K562 (cell line): ENCODE results near the gene HMG20B. TPM values are rescaled to one million over a fixed set of nuclear protein-coding genes. Genes with fewer than 3 reads are reported as not detected.

Experiments
- ADNP ChIP-seq: fragments of 200-800 bp; sonication (Bioruptor generic); IDR thresholded peaks from 2 replicates; pipeline ENCODE4 v1.6.1; 2016; ENCODE audit warnings: missing genetic modification characterization, missing compliant biosample characterization
- BRF1 ChIP-seq: IDR thresholded peaks from 3 replicates; pipeline ENCODE4 v1.6.1; 2011; ENCODE audit warnings: borderline replicate concordance, mild to moderate bottlenecking; ENCODE audit not compliant: insufficient read length; ENCODE audit errors: extremely low read depth
- ELK3 ChIP-seq: fragments of 450-650 bp; formaldehyde crosslinking; IDR thresholded peaks from 2 replicates; pipeline ENCODE4 v1.4.0; 2020; ENCODE audit warnings: mild to moderate bottlenecking
- HOMEZ ChIP-seq: fragments of 250-450 bp; sonication (Bioruptor Pico); IDR thresholded peaks from 2 replicates; pipeline ENCODE4 v1.4.0; 2020; ENCODE audit warnings: mild to moderate bottlenecking, moderate library complexity
- HSF4 ChIP-seq: fragments of 250-450 bp; sonication (Bioruptor Pico); IDR thresholded peaks from 2 replicates; pipeline ENCODE4 v2.1.2; 2022; ENCODE audit warnings: mild to moderate bottlenecking, moderate library complexity, borderline replicate concordance
- KAT2B ChIP-seq: IDR thresholded peaks from one replicate; pipeline ENCODE4 v1.6.1; 2012; ENCODE audit warnings: low read depth, mild to moderate bottlenecking, control low read depth, inconsistent platforms, low read length, moderate library complexity
- KHSRP ChIP-seq: fragments of 450-650 bp; IDR thresholded peaks from 2 replicates; pipeline ENCODE4 v1.6.1; 2017
- SMARCA5 ChIP-seq: fragments of 450-650 bp; IDR thresholded peaks from 2 replicates; pipeline ENCODE4 v1.6.1; 2016
- STAT5B ChIP-seq: fragments of 250-450 bp; sonication (Bioruptor Pico); IDR thresholded peaks from 2 replicates; pipeline ENCODE4 v1.8.0; 2021; ENCODE audit warnings: mild to moderate bottlenecking, inconsistent platforms
- TBP ChIP-seq: optimal IDR thresholded peaks from 2 replicates; pipeline ENCODE3; 2011; ENCODE audit warnings: low read depth, low read length, improper control_type of control experiment
- TEAD4 ChIP-seq, 2 experiments: sonication (generic) in 1 of 2; formaldehyde crosslinking in 1 of 2; IDR thresholded peaks; 2 replicates each; pipeline versions ENCODE4 v1.6.1 to v1.8.0; 2012 to 2022; ENCODE audit warnings: borderline replicate concordance in 1 of 2, inconsistent platforms in 1 of 2, low read length in 1 of 2, mild to moderate bottlenecking in 1 of 2, missing genetic modification reagents in 1 of 2
- ZBTB33 ChIP-seq: sonication (generic); formaldehyde crosslinking; IDR thresholded peaks from 2 replicates; pipeline ENCODE4 v1.8.1; 2023; ENCODE audit warnings: mild to moderate bottlenecking, missing genetic modification reagents
- ZBTB34 ChIP-seq: fragments of 250-450 bp; sonication (Bioruptor Pico); IDR thresholded peaks from 2 replicates; pipeline ENCODE4 v1.8.0; 2021; ENCODE audit warnings: mild to moderate bottlenecking, moderate library complexity
- ZNF217 ChIP-seq: sonication (generic); formaldehyde crosslinking; IDR thresholded peaks from 2 replicates; pipeline ENCODE4 v1.8.0; 2022; ENCODE audit warnings: mild to moderate bottlenecking, missing genetic modification reagents
- ZNF311 ChIP-seq: fragments of 250-450 bp; sonication (Bioruptor Pico); IDR thresholded peaks from 2 replicates; pipeline ENCODE4 v1.4.0; 2020; ENCODE audit warnings: mild to moderate bottlenecking, moderate library complexity
- ZNF347 ChIP-seq: fragments of 450-650 bp; formaldehyde crosslinking; IDR thresholded peaks from 2 replicates; pipeline ENCODE4 v1.4.0; 2020; ENCODE audit warnings: low read depth, mild to moderate bottlenecking, moderate library complexity
- ZNF592 ChIP-seq: fragments of 450-650 bp; IDR thresholded peaks from 2 replicates; pipeline ENCODE4 v1.6.1; 2017; ENCODE audit warnings: antibody characterized with exemption, mild to moderate bottlenecking
- ZNF830 ChIP-seq: fragments of 250-450 bp; sonication (Bioruptor Pico); IDR thresholded peaks from 2 replicates; pipeline ENCODE4 v1.5.0; 2021; ENCODE audit warnings: mild to moderate bottlenecking
- polyA plus RNA-seq, 8 experiments: library from polyadenylated mRNA; depleted of rRNA in 4 of 8; stranded (reverse) in 5 of 8; unstranded in 3 of 8; fragments of >200 nt; fragmentation: Nextera tagmentation in 2 of 8; fragmentation: Illumina TruSeq in 1 of 8; extraction: Ambion mirVana in 2 of 8; extraction: Trizol in 1 of 8; gene quantifications; 2 replicates each; pipeline versions ENCODE4 v1.2.1 to v1.2.3, GENCODE V29; 2011 to 2014; ENCODE audit warnings: inconsistent platforms in 1 of 8, missing spikeins in 1 of 8
- total RNA-seq, 7 experiments: library from RNA; depleted of rRNA in 6 of 7; stranded (reverse); fragments of >200 nt in 6 of 7; fragmentation: Illumina TruSeq in 2 of 7; extraction: Trizol in 2 of 7; gene quantifications; 2 replicates each; pipeline versions ENCODE4 v1.2.1 to v1.2.3, GENCODE V29; 2011 to 2021; ENCODE audit warnings: low replicate concordance in 1 of 7

HMG20B gene
- total and polyA plus RNA-seq, 9 of the 15 experiments (the other 6 are each of a cell fraction or from before 2014, with no cell fraction given) = 0.35 to 172 (median 38.6) TPM

GRCh38 chr19:3603121-3603811, 30.5 kb downstream of the HMG20B start (continued):
- TF ChIP-seq SMARCA5 (0 out of 2 replicates have a peak, but pooled peaks have one; percentile 21), HOMEZ (CRISPR knock-in tag) (no peak), ZBTB34 (no peak), ZNF217 (CRISPR knock-in tag) (no peak), ZNF830 (CRISPR knock-in tag) (no peak), KAT2B (no peak), ADNP (no peak), KHSRP (no peak), ZNF592 (no peak), ELK3 (CRISPR knock-in tag) (no peak), HSF4 (CRISPR knock-in tag) (no peak), TEAD4 (IDR thresholded peaks at IDR 0.05; ENCODE audit: low read length) (no peak), TEAD4 (CRISPR knock-in tag; IDR thresholded peaks at IDR 0.05; ENCODE audit: borderline replicate concordance) (no peak), ZBTB33 (CRISPR knock-in tag) (peak; percentile 62; the same call in 1 of the 2 replicates), BRF1 (no peak), ZNF347 (CRISPR knock-in tag) (no peak), ZNF311 (CRISPR knock-in tag) (no peak), TBP (no peak), STAT5B (CRISPR knock-in tag) (no peak)
